HG03575 (cell line): ENCODE measurements around the gene VPS54.

ENCODE experiments used
- ATAC-seq: cut with Tn5 transposase; IDR thresholded peaks from one replicate; pipeline ENCODE4 v1.9.1; 2021; ENCODE audit not compliant: unreplicated experiment, insufficient number of reproducible peaks, low FRiP score; ENCODE audit errors: extremely low read depth

The VPS54 gene

GRCh38 chr2:64025741-64026140 lies 6.5 kb upstream of the VPS54 start:
- no peak for ATAC-seq

- no peak for ATAC-seq
Measured at GRCh38 chr2:64024259-64024949, 5.2 kb upstream of the VPS54 start.

GRCh38 chr2:64023485-64024258 lies 4.4 kb upstream of the VPS54 start:
- ATAC-seq = no peak

DNA sequence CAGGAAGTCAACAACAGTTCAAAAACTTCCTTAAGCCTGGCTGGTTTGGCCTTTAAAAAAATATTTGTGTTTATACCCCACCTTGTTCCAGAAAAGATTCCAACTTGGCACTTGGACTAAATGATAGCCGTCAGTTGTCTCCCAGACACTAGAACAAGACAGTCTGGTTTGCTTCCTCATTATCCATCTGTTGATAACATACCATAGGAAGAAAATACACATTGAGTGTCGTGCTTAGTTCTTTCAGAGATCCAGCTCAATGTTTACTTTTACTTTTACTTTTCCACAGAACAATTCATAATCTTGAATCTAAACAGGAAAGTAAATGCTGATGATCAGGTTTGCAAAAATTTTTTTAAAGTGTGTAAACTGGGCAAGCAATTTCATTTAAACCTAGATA lies 2.4 kb upstream of the VPS54 start:
- no peak for ATAC-seq

- no peak for ATAC-seq
Measured at GRCh38 chr2:64019975-64020528, 824 bp upstream of the VPS54 start.

DNA sequence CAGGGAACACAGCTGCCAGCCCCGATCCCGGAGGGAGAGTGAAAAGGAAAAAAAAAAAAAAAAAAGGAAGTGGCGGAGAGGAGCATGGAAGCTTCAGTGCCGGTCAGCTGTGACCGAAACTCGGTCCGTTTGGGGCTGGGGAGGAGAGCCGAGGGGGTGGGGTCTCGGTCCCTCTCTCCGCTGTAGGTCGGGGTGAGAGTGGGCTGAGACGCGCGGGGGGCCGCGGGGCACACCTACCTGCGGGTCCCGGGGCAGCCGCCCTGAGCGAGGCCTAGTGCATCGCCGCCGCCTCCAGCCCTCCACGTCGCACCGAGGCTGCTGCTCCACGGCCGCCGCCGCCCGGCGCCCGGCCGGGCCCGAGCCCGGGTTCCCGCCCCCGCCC lies 536 bp downstream of the VPS54 start:
- no peak for ATAC-seq

GRCh38 chr2:64017811-64018700 lies 1.2 kb downstream of the VPS54 start:
- ATAC-seq = no peak

DNA sequence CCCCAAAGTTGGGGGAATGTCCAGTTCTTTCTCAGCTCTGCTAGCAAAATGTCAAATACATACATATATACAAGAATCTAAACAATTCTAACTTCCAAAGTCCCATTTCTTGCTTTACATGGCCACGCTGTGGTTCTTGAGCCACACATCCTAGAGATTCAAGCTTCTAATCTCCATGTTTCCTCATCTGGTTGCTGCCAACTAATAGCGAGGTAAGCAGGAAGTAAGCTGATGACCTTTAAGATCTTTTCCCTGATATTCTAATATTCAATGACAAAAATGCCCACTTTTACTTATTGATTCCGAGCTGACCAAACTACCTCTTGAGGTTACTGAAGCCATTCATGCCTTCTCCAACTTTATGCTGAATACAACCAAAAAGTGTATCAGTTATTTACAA lies 3.3 kb downstream of the VPS54 start:
- no peak for ATAC-seq

- ATAC-seq = no peak
Measured at GRCh38 chr2:64015391-64015790, 3.8 kb downstream of the VPS54 start.

- ATAC-seq = no peak
Measured at GRCh38 chr2:64014628-64015027, 4.6 kb downstream of the VPS54 start.

GRCh38 chr2:64013053-64013452 lies 6.2 kb downstream of the VPS54 start:
- ATAC-seq = no peak

GRCh38 chr2:64012115-64012514 lies 7.1 kb downstream of the VPS54 start:
- no peak for ATAC-seq

DNA sequence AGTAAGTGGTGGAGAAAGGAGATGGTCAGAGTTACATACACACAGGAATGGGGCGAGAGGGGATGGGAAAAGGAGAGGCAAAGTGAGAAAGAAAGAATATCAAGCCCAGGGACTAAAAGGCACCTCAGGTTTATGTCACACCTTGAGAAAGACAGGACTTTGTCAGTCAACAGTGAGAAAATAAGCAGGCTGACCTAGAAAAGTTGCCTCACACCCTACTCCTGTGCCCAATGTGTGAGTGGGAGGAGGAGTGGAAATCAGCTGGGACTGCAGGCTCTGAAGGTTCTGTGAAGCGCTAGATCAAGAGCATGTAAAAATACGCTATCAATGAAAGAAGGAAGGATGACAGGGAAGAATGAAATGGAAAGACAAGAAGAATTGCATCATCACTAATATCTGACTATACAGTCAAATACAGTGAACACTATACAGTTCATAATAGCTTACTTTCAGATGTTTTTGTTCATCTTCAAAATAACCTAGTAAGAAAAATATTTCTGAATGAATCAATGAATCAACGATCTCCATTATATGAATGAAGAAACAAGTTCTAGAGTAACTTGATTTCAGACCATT lies 10.7 kb downstream of the VPS54 start:
- no peak for ATAC-seq

- no peak for ATAC-seq
Measured at GRCh38 chr2:64007924-64008323, 11.3 kb downstream of the VPS54 start.

GRCh38 chr2:64005707-64006356 lies 13.4 kb downstream of the VPS54 start:
- ATAC-seq = no peak

DNA sequence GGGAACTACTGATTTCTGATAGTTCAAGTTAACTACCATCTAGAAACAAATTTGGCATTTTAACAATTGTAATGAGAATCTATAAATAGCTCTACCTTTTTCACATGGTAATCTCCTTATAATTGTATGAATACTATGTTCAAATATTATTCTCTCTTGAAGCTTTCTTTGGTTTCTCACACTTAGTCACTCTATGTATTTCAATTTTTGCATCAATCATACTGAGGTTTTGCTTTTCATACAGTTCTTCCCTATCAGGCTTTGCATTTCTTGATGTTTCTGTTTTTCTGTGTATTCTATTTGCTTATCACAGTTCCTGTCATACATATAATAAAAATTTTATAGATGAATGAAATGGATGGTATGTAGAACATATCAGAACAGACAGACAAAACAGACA lies 16.0 kb downstream of the VPS54 start:
- ATAC-seq = no peak

- no peak for ATAC-seq
Measured at GRCh38 chr2:64001382-64002101, 17.7 kb downstream of the VPS54 start.
